Activated naive CD4-positive, alpha-beta T cell treated with Interleukin-2 at 50 U/mL for 16 hours (primary cell): ENCODE data around the gene HSBP1L1.
A peak's percentile ranks its signal among the peaks of the same experiment; 100 is the strongest.
"Not testable (repeated sequence)": the region's sequence is repeated elsewhere in the genome, so short reads cannot be mapped to it uniquely, and the experiment has no call there.

Experiments
- DNase-seq: peaks from one replicate; pipeline ENCODE4 v3.0.0-alpha.2; 2020

Gene HSBP1L1

GRCh38 chr18:79945118-79946042 lies 19.1 kb upstream of the HSBP1L1 start:
- DNase-seq, result no peak

GRCh38 chr18:79947054-79947755 lies 17.2 kb upstream of the HSBP1L1 start:
- no peak for DNase-seq

GRCh38 chr18:79947881-79948610 lies 16.4 kb upstream of the HSBP1L1 start:
- no peak for DNase-seq

GRCh38 chr18:79948719-79949411 lies 15.6 kb upstream of the HSBP1L1 start:
- DNase-seq, result no peak

- DNase-seq, result no peak
Observed at GRCh38 chr18:79949697-79950487, 14.6 kb upstream of the HSBP1L1 start.

- DNase-seq, result no peak
Observed at GRCh38 chr18:79950515-79951341, 13.7 kb upstream of the HSBP1L1 start.

- peak; percentile 95 for DNase-seq
Observed at GRCh38 chr18:79951545-79952455, 12.6 kb upstream of the HSBP1L1 start, which contains the start of gene SLC66A2. Gene SLC66A2 (minus strand): TSS chr18:79951653. CDS start chr18:79950926, 727 bp downstream.

GRCh38 chr18:79952456-79952995 lies 11.9 kb upstream of the HSBP1L1 start:
- DNase-seq, result no peak

GRCh38 chr18:79952996-79953559 lies 11.4 kb upstream of the HSBP1L1 start:
- DNase-seq, result no peak

GRCh38 chr18:79953971-79954651 lies 10.3 kb upstream of the HSBP1L1 start:
- DNase-seq, result no peak

- no peak for DNase-seq
Observed at GRCh38 chr18:79954791-79955190, 9.7 kb upstream of the HSBP1L1 start.

- no peak for DNase-seq
Observed at GRCh38 chr18:79955302-79956075, 9.0 kb upstream of the HSBP1L1 start.

- no peak for DNase-seq
Observed at GRCh38 chr18:79956276-79956675, 8.2 kb upstream of the HSBP1L1 start.

- no peak for DNase-seq
Observed at GRCh38 chr18:79958981-79959380, 5.5 kb upstream of the HSBP1L1 start.

GRCh38 chr18:79960161-79960801 lies 4.2 kb upstream of the HSBP1L1 start:
- not testable (repeated sequence) for DNase-seq

- no peak for DNase-seq
Observed at GRCh38 chr18:79960921-79961526, 3.4 kb upstream of the HSBP1L1 start.
